ENCODE measurements around the gene ZBTB7C.

ZBTB7C gene

DNA sequence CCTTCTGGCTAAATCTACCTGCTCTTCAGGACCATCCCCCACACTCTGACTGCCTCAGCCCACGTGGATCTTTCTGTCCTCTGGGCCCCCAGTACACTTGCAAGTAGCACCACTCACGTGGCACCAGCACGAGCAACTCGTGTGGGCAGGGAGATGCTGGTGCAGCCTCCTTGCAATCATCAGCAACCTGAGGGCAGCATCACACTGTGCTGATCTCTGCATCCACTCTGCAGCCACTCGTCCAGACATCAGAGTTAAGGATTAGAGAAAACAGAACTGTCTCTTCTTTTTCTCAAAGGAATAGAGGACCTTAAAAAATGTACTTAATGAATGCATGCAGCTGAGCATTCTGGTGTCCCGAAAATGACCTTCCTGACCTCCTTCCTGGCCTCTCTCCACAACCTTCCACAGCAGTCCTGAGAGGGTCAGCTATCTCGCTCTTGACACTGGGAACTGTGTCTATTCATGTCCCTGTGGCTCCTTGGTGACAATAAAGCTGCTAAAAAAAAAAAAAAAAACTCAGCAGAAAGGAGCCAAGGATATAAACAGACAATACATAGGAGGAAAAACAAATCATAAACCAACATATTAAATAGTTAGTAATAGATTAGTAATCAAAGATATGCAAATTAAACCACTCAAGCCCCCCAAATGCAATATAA, 145.9 kb downstream of the ZBTB7C start:
- in situ Hi-C loops (cut with HindIII; ENCODE audit: low sequenced_read_pairs) = no loop called here

GRCh38 chr18:48260237-48260636, 148.9 kb downstream of the ZBTB7C start:
- no peak overlapping the region for H3K4me3 ChIP-seq (ENCODE audit: low read depth, low read length)
- in situ Hi-C loops (cut with HindIII; ENCODE audit: low sequenced_read_pairs) = no loop called here
- no peak for DNase-seq (ENCODE audit: low read depth)
- TF ChIP-seq CTCF (IDR thresholded peaks at IDR 0.05; ENCODE audit: low read depth, low read length, missing control alignments) = no peak

More for the DNA sequence above, 145.9 kb downstream of the ZBTB7C start:
- no peak for TF ChIP-seq CTCF (IDR thresholded peaks at IDR 0.05; ENCODE audit: low read depth, low read length, missing control alignments)
- no peak overlapping the region for H3K4me3 ChIP-seq (ENCODE audit: low read depth, low read length)
- DNase-seq (ENCODE audit: low read depth) = no peak

DNA sequence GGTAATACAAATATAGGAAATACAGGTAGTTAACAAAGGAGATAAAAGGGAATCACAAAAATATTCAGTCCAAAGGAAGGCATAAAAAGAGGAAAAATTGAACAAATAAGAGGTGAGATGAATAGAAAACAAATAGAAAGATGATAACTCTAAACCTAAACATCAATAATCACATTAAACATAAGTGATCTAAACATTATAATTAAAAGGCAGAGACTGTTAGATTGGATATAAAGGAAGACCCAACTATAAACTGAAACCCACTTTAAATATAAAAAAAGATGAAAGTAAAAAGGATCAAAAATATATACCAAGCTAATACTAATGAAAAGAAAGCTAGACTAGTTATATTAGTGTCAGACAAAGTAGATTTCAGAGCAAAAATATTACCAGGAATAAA, 152.3 kb downstream of the ZBTB7C start:
- no peak for DNase-seq (ENCODE audit: low read depth)
- no peak for TF ChIP-seq CTCF (IDR thresholded peaks at IDR 0.05; ENCODE audit: low read depth, low read length, missing control alignments)
- in situ Hi-C loops (cut with HindIII; ENCODE audit: low sequenced_read_pairs) = no loop called here
- H3K4me3 ChIP-seq (ENCODE audit: low read depth, low read length) = no peak overlapping the region

DNA sequence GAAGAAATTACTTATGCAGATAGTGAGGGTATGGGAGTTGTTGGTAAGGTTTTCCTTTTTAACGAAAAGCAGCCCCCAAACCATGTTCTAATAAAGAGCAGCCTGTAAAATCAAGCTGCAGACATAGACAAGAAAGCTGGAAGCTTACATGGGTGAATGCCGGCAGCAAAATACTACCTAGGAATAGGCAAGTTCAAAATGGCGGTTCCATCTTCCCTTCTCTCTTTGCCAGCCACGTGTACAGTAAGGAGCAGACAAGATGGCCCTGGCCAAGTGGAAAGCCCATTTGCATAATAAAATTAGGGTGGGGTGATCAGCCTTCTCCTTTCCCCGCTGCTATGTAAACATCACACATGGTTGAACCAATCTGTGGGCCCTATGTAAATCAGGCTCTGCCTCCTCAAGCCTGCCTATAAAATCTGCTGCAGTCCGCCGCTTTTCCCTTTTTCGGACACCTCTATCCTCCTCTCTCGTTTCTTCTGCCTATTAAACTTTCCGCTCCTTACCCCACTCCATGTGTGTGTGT, 155.0 kb downstream of the ZBTB7C start:
- DNase-seq (ENCODE audit: low read depth) = no peak
- no peak overlapping the region for H3K4me3 ChIP-seq (ENCODE audit: low read depth, low read length)
- in situ Hi-C loops (cut with HindIII; ENCODE audit: low sequenced_read_pairs) = no loop called here
- no peak for TF ChIP-seq CTCF (IDR thresholded peaks at IDR 0.05; ENCODE audit: low read depth, low read length, missing control alignments)

DNA sequence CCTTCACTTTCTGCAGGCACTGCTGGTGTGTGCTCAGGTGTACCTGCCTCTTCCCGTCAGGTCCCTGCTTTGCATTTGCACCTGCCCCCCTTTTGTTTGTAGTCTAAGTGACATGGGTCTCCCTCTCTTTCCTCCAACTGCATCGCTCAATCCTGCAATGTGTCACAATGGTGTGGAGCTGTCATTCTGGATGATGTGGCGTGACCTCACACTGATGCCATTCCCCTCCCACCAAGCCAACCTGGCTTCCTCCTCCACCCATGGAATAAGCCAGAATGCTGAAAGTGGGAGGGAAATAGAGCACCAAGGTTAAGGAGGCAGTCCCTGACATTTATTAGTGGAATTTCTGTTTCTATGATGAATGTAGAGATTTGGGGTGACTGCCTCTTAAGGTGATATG, 156.7 kb downstream of the ZBTB7C start:
- no peak for TF ChIP-seq CTCF (IDR thresholded peaks at IDR 0.05; ENCODE audit: low read depth, low read length, missing control alignments)
- H3K4me3 ChIP-seq (ENCODE audit: low read depth, low read length) = no peak overlapping the region
- in situ Hi-C loops (cut with HindIII; ENCODE audit: low sequenced_read_pairs) = no loop called here
- DNase-seq (ENCODE audit: low read depth) = no peak

- in situ Hi-C loops (cut with HindIII; ENCODE audit: low sequenced_read_pairs) = no loop called here
- no peak for DNase-seq (ENCODE audit: low read depth)
- no peak overlapping the region for H3K4me3 ChIP-seq (ENCODE audit: low read depth, low read length)
- TF ChIP-seq CTCF (IDR thresholded peaks at IDR 0.05; ENCODE audit: low read depth, low read length, missing control alignments) = no peak
Measured at GRCh38 chr18:48250918-48251317, 158.3 kb downstream of the ZBTB7C start.
